A549 (cell line): ENCODE results near the gene CDC27. TPM values are rescaled to one million over a fixed set of nuclear protein-coding genes. Genes with fewer than 3 reads are reported as not detected.

Experiments used
- ATAC-seq, 2 experiments: fragments of 200-7000 bp in 1 of 2; fragments of >200 bp in 1 of 2; cut with Nextera tagmentation in 1 of 2; cut with Tn5 transposase in 1 of 2; 3 replicates each; pipeline versions ENCODE4 v1.8.0 to v1.9.1; 2018 to 2020; ENCODE audit warnings: mild to moderate bottlenecking in 1 of 2, moderate library complexity in 1 of 2
- CTCF ChIA-PET: fragments of 300-600 bp; sonication (Branson Sonifier 250); formaldehyde crosslinking; extraction: SDS; loops from one replicate; lab custom pipeline; 2021; ENCODE audit warnings: antibody characterized with exemption, inconsistent platforms; lab: Yijun Ruan, JAX
- POLR2A ChIA-PET: fragments of 350-600 bp; formaldehyde crosslinking; extraction: SDS; loops from one replicate; lab custom pipeline; 2021; ENCODE audit warnings: antibody characterized with exemption, inconsistent platforms; lab: Yijun Ruan, JAX
- DNase-seq, 2 experiments: peaks; one replicate each; pipeline versions ENCODE4 v3.0.0 to v3.0.0-alpha.2; 2011 to 2016; ENCODE audit warnings: low read depth in 1 of 2, low spot score in 1 of 2
- FAIRE-seq: peaks from 2 replicates; lab custom pipeline; 2011; peaks lifted over from hg19 to GRCh38; lab: Jason Lieb, UNC
- H3K27ac ChIP-seq, 2 experiments: fragments of >200 bp; sonication (Bioruptor Twin); formaldehyde crosslinking; 3 replicates each; pipeline ENCODE4 v1.5.1; 2016 to 2017
- H3K4me1 ChIP-seq: fragments of >200 bp; sonication (Bioruptor Twin); formaldehyde crosslinking; 3 replicates; pipeline ENCODE4 v1.6.1; 2016
- H3K4me2 ChIP-seq: fragments of >200 bp; sonication (Bioruptor Twin); formaldehyde crosslinking; 3 replicates; pipeline ENCODE4 v1.6.1; 2016
- H3K4me3 ChIP-seq: fragments of >200 bp; sonication (Bioruptor Twin); formaldehyde crosslinking; 3 replicates; pipeline ENCODE4 v1.5.1; 2016
- H3K9me3 ChIP-seq: fragments of >200 bp; sonication (Bioruptor Twin); formaldehyde crosslinking; 3 replicates; pipeline ENCODE4 v1.6.1; 2016
- ATOH8 ChIP-seq: fragments of 250-450 bp; sonication (Bioruptor Pico); IDR thresholded peaks from 2 replicates; pipeline ENCODE4 v1.5.0; 2020; ENCODE audit warnings: low read depth, mild to moderate bottlenecking, moderate library complexity
- CBX8 ChIP-seq: fragments of 200-600 bp; sonication (generic); IDR thresholded peaks from 2 replicates; pipeline ENCODE4 v1.6.1; 2016
- CEBPB ChIP-seq, 2 experiments: fragments of >200 bp in 1 of 2; sonication (Bioruptor Twin) in 1 of 2; formaldehyde crosslinking in 1 of 2; IDR thresholded peaks; 2 replicates each; pipeline ENCODE4 v1.6.1; 2012 to 2016
- CTCF ChIP-seq: fragments of >200 bp; sonication (Bioruptor Twin); formaldehyde crosslinking; IDR thresholded peaks from 3 replicates; pipeline ENCODE4 v1.5.1; 2016
- ESRRA ChIP-seq: fragments of 150-350 bp; IDR thresholded peaks from 2 replicates; pipeline ENCODE4 v1.6.1; 2014; ENCODE audit warnings: mild to moderate bottlenecking, low read length, borderline replicate concordance
- FOSB ChIP-seq: fragments of 250-450 bp; sonication (Bioruptor Pico); IDR thresholded peaks from 2 replicates; pipeline ENCODE4 v1.5.0; 2020; ENCODE audit warnings: mild to moderate bottlenecking, moderate library complexity
- GATA3 ChIP-seq: IDR thresholded peaks from 2 replicates; pipeline ENCODE4 v1.6.1; 2012; ENCODE audit warnings: borderline replicate concordance
- HDAC2 ChIP-seq: fragments of 200-600 bp; sonication (generic); IDR thresholded peaks from 2 replicates; pipeline ENCODE4 v1.6.1; 2016
- HOXA7 ChIP-seq: fragments of 250-450 bp; sonication (Bioruptor Pico); IDR thresholded peaks from 2 replicates; pipeline ENCODE4 v1.5.0; 2020; ENCODE audit warnings: mild to moderate bottlenecking, moderate library complexity
- HOXB5 ChIP-seq: fragments of 250-450 bp; sonication (Bioruptor Pico); IDR thresholded peaks from 2 replicates; pipeline ENCODE4 v1.5.0; 2020; ENCODE audit warnings: mild to moderate bottlenecking, moderate library complexity
- JUN ChIP-seq, 2 experiments: fragments of >200 bp; sonication (Bioruptor Twin); formaldehyde crosslinking; IDR thresholded peaks; 2 replicates in 1 of 2; 3 replicates in 1 of 2; pipeline ENCODE4 v1.6.1; 2016 to 2017
- JUNB ChIP-seq: fragments of >200 bp; sonication (Bioruptor Twin); formaldehyde crosslinking; IDR thresholded peaks from 2 replicates; pipeline ENCODE4 v1.6.1; 2016
- MAX ChIP-seq: IDR thresholded peaks from 2 replicates; pipeline ENCODE4 v1.6.1; 2012
- MAZ ChIP-seq: fragments of 150-350 bp; IDR thresholded peaks from 2 replicates; pipeline ENCODE4 v1.6.1; 2014; ENCODE audit warnings: antibody characterized with exemption, low read depth, low read length, borderline replicate concordance
- NR3C1 ChIP-seq: fragments of >200 bp; sonication (Bioruptor Twin); formaldehyde crosslinking; IDR thresholded peaks from 3 replicates; pipeline ENCODE4 v1.6.1; 2017
- PBX3 ChIP-seq: IDR thresholded peaks from 2 replicates; pipeline ENCODE4 v1.6.1; 2012
- POLR2A ChIP-seq: IDR thresholded peaks from 2 replicates; pipeline ENCODE4 v1.6.1; 2012; ENCODE audit warnings: mild to moderate bottlenecking, low read length
- RFX5 ChIP-seq: fragments of 450-650 bp; IDR thresholded peaks from 2 replicates; pipeline ENCODE4 v1.7.1; 2014; ENCODE audit warnings: antibody characterized with exemption, mild to moderate bottlenecking, moderate library complexity
- SMC3 ChIP-seq: fragments of >200 bp; sonication (Bioruptor Twin); formaldehyde crosslinking; IDR thresholded peaks from 3 replicates; pipeline ENCODE4 v1.6.1; 2018; ENCODE audit warnings: inconsistent platforms
- TFCP2L1 ChIP-seq: fragments of 250-450 bp; sonication (Bioruptor Pico); IDR thresholded peaks from 2 replicates; pipeline ENCODE4 v1.5.0; 2021; ENCODE audit warnings: mild to moderate bottlenecking
- USF2 ChIP-seq: fragments of 450-650 bp; IDR thresholded peaks from 2 replicates; pipeline ENCODE4 v1.6.1; 2014; ENCODE audit warnings: antibody characterized with exemption
- ZC3H11A ChIP-seq: fragments of 450-650 bp; IDR thresholded peaks from 2 replicates; pipeline ENCODE4 v1.6.1; 2014; ENCODE audit warnings: antibody characterized with exemption, mild to moderate bottlenecking
- ZNF302 ChIP-seq: fragments of 250-450 bp; sonication (Bioruptor Pico); IDR thresholded peaks from 2 replicates; pipeline ENCODE4 v1.9.0; 2021; ENCODE audit warnings: inconsistent platforms, mild to moderate bottlenecking, moderate library complexity
- ZSCAN20 ChIP-seq: fragments of 250-450 bp; sonication (Bioruptor Pico); IDR thresholded peaks from 2 replicates; pipeline ENCODE4 v1.8.0; 2022; ENCODE audit warnings: mild to moderate bottlenecking, moderate library complexity
- WGBS: methylation state at CpG from one replicate; pipeline ENCODE4 v1.1.6; 2017; ENCODE audit errors: missing lambda C conversion rate; 5-methylcytosine and 5-hydroxymethylcytosine counted together
- polyA plus RNA-seq, 4 experiments: library from polyadenylated mRNA; depleted of rRNA in 3 of 4; stranded (reverse); fragments of >200 nt; fragmentation: RNase III in 1 of 4; extraction: RNeasy Plus Mini Kit Qiagen cat#74134 plus additional on column Dnase treatment in 1 of 4; gene quantifications; 2 replicates in 3 of 4; 3 replicates in 1 of 4; pipeline ENCODE4 v1.2.3, GENCODE V29; 2011 to 2017
- TF ChIP-seq, protein P1 (sequence below): fragments of 250-450 bp; sonication (Bioruptor Pico); IDR thresholded peaks from 2 replicates; pipeline ENCODE4 v1.5.0; 2021; ENCODE audit warnings: mild to moderate bottlenecking, moderate library complexity, borderline replicate concordance
- TF ChIP-seq, protein P2 (sequence below): IDR thresholded peaks from 2 replicates; pipeline ENCODE4 v1.6.1; 2012; ENCODE audit warnings: low read depth, borderline replicate concordance

CDC27 gene
- polyA plus RNA-seq, 2 of the 4 experiments (the other 2 are of a cell fraction), result 88.0 to 150 TPM

- TF ChIP-seq NR3C1 (no peak), FOSB (CRISPR knock-in tag) (no peak), ZC3H11A (no peak), POLR2A (no peak), USF2 (no peak), CBX8 (no peak), GATA3 (no peak), PBX3 (no peak), CEBPB (IDR thresholded peaks at IDR 0.05) (no peak), HOXA7 (CRISPR knock-in tag) (no peak), TFCP2L1 (CRISPR knock-in tag) (no peak), MAZ (no peak), ATOH8 (no peak), RFX5 (no peak), SMC3 (no peak), JUNB (no peak), HDAC2 (no peak)
- TF ChIP-seq, protein P1, sequence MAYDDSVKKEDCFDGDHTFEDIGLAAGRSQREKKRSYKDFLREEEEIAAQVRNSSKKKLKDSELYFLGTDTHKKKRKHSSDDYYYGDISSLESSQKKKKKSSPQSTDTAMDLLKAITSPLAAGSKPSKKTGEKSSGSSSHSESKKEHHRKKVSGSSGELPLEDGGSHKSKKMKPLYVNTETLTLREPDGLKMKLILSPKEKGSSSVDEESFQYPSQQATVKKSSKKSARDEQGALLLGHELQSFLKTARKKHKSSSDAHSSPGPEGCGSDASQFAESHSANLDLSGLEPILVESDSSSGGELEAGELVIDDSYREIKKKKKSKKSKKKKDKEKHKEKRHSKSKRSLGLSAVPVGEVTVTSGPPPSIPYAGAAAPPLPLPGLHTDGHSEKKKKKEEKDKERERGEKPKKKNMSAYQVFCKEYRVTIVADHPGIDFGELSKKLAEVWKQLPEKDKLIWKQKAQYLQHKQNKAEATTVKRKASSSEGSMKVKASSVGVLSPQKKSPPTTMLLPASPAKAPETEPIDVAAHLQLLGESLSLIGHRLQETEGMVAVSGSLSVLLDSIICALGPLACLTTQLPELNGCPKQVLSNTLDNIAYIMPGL (CRISPR knock-in tag), result no peak
- Histone ChIP-seq H3K4me2 (no peak overlapping the region), H3K4me1 (peaks cover 2% of the 10 kb centered on the region; the same call in 2 of the 3 replicates), H3K4me3 (no peak overlapping the region), H3K9me3 (0 out of 3 replicates have a peak, but pooled peaks cover 6% of the 10 kb centered on the region), H3K27ac (no peak overlapping the region)
- no peak for FAIRE-seq
- ChIA-PET POLR2A (interaction anchor here (0.8 kb wide), 1 partner anchor 30 kb away, joined by 6 read pairs; no protein-coding TSS in a partner anchor), CTCF (interaction anchor here (0.7 to 8.6 kb wide), 3 partner anchors 10 to 277 kb away, joined by 4 to 44 read pairs (median 29); no protein-coding TSS in a partner anchor)
- 79% methylated on average over 20 of the region's 21 CpGs for WGBS
- peak in 1 of 2 experiments; percentile 26; a peak in 3 of 6 replicates for ATAC-seq
- DNase-seq, result no peak
These were observed 30.8 kb upstream of the CDC27 start for GRCh38 chr17:47219621-47220475.

DNA sequence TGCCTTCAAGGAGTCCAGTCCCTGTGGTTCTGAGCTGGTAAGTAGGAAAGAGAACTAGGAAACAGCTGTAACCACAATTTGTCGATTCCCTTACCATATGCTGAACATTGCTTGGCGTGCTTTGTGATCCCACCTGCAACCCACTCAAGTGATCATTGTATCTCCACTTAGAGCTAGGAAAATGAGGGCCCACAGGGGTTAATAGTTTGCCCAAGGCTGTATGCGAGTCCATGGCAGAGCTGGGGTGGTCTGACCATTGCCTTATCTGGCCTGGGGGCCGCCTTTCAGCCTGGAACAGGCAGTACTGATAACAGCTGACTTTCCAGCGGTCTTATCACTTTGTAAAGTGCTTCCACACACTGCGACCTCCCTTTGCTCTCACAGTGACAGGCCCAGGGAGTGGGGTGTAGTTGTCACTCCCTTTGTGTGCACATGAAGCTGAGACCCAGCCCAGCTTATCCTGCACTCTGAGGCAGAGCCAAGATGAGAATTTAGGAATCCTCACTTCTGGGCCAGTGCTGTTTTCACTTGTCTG lies 29.9 kb upstream of the CDC27 start:
- CTCF ChIA-PET, result interaction anchor here (0.7 to 8.6 kb wide), 3 partner anchors 11 to 236 kb away, joined by 3 to 44 read pairs (median 29); no protein-coding TSS in a partner anchor
- FAIRE-seq (no peak), ATAC-seq (no peak; a peak in 1 of 6 replicates), DNase-seq (no peak)
- Histone ChIP-seq H3K4me3 (no peak overlapping the region), H3K9me3 (no peaks in the 10 kb centered on the region), H3K4me1 (no peaks in the 10 kb centered on the region), H3K4me2 (no peak overlapping the region), H3K27ac (no peak overlapping the region)
- POLR2A ChIA-PET, result interaction anchor here (0.8 kb wide), 1 partner anchor 30 kb away, joined by 6 read pairs; no protein-coding TSS in a partner anchor
- WGBS, result 65% methylated on average over 6 of the region's 6 CpGs
- TF ChIP-seq MAZ, result no peak
- no peak for TF ChIP-seq POLR2A
- TF ChIP-seq ZSCAN20 (CRISPR knock-in tag), result no peak
- TF ChIP-seq CEBPB (IDR thresholded peaks at IDR 0.05), result no peak
- TF ChIP-seq FOSB (CRISPR knock-in tag), result no peak
- no peak for TF ChIP-seq HOXB5 (CRISPR knock-in tag)
- no peak for TF ChIP-seq ATOH8
- no peak for TF ChIP-seq RFX5
- no peak for TF ChIP-seq CTCF
- TF ChIP-seq MAX, result no peak
- TF ChIP-seq, protein P2, sequence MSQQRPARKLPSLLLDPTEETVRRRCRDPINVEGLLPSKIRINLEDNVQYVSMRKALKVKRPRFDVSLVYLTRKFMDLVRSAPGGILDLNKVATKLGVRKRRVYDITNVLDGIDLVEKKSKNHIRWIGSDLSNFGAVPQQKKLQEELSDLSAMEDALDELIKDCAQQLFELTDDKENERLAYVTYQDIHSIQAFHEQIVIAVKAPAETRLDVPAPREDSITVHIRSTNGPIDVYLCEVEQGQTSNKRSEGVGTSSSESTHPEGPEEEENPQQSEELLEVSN, result no peak
- TF ChIP-seq ESRRA, result no peak
- TF ChIP-seq USF2, result no peak
- no peak for TF ChIP-seq ZNF302 (CRISPR knock-in tag)
- no peak for TF ChIP-seq JUN (IDR thresholded peaks at IDR 0.05)
